ENCODE measurements around the gene PPP6R2.

DNA sequence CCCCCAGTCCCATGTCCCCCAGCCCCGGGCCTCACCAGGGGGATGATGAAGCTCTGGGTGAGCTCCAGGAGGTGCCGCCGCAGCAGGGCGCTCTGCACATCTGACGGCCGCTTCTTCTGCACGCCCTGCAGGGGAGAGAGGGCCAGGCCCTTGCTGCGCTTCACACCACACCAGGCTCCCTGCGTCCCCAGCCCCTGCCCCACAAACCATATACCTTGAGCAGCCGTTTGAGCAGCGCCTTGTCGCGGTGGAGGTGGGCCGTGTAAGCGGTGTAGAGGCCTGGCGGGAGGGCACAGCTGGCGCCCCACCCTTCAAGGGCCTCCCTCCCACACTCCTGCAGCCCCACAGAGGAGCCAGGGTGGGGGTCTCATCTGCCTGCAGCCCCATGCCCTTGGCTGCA, 29.5 kb upstream of the PPP6R2 start:
- TF ChIP-seq CTCF (IDR thresholded peaks at IDR 0.05) (no peak), EZH2 (IDR thresholded peaks at IDR 0.05) (no peak), EZH2phosphoT487 (IDR thresholded peaks at IDR 0.05) (no peak)
